ENCODE results near the gene WDR73.
A peak's percentile ranks its signal among the peaks of the same experiment; 100 is the strongest.

The WDR73 gene

GRCh38 chr15:84681831-84682230, 27.7 kb upstream of the WDR73 start:
- FAIRE-seq (no peak), DNase-seq (ENCODE audit: insufficient read length) (no peak)
- TF ChIP-seq POLR2AphosphoS5 (IDR thresholded peaks at IDR 0.05; ENCODE audit: low read depth, low read length), result no peak
- TF ChIP-seq TAF1 (IDR thresholded peaks at IDR 0.05; ENCODE audit: borderline replicate concordance, low read depth, low read length), result no peak
- no peak for TF ChIP-seq POLR2A (IDR thresholded peaks at IDR 0.05; ENCODE audit: low read depth, low read length)

DNA sequence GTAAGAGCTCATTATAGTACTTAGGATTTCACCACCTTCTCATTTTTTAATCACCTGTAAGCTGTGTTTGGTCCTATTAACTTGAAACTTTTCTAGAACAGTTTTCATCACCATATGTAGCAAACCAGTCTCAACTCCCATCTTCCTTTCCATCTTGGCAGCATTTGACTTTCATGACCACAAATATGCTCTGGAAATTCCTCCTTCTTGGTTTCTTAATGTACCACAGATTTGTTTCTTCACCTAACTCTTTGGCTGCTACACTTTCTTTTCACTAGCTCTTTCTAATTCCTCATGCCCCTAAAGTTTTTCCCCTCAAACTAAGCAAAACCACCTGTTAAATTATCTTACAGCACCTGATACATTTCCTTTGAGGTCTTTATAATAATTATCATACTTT, 17.1 kb upstream of the WDR73 start:
- FAIRE-seq, result no peak
- TF ChIP-seq TAF1 (IDR thresholded peaks at IDR 0.05; ENCODE audit: borderline replicate concordance, low read depth, low read length) (no peak), POLR2AphosphoS5 (IDR thresholded peaks at IDR 0.05; ENCODE audit: low read depth, low read length) (no peak)
- DNase-seq (ENCODE audit: insufficient read length), result no peak

GRCh38 chr15:84669726-84670125, 15.6 kb upstream of the WDR73 start:
- DNase-seq (ENCODE audit: insufficient read length), result no peak
- no peak for FAIRE-seq
- TF ChIP-seq POLR2A (IDR thresholded peaks at IDR 0.05; ENCODE audit: low read depth, low read length) (no peak), POLR2AphosphoS5 (IDR thresholded peaks at IDR 0.05; ENCODE audit: low read depth, low read length) (no peak), TAF1 (IDR thresholded peaks at IDR 0.05; ENCODE audit: borderline replicate concordance, low read depth, low read length) (no peak)

DNA sequence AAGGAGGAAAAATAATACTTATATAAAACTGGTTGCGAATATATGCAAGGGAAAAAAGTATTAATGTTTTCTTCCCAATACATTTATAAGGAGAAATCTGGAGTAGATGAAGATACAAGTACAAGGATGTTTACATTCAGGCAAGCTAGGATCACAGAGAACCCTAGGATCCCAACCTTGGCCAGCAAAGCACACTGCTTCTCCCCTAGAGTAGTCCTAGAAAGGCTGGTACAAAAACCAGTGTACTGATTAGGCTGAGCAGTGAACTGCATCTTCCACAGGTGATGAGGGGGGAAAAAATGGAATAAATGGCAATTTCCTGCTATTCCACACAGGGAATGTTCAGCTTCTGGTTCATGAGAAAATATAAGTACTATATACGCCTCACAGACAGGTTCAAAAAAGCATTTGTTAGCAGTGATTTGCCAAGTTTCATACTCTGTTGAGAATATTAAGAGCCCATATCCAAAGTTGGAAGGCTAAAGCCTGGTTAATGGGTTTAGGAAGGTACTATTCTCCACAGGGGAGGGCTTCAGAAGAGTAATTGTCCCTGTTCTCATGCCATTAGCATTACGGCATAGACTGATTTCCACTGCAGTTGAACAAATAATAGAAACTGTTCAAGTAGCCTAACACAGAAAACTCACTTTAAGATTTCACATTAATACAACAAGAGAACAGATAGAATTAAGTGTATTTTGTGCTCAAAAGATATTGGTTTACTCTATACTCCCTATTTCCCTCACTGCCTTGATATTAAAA, 14.3 kb upstream of the WDR73 start:
- FAIRE-seq (no peak), DNase-seq (ENCODE audit: insufficient read length) (no peak)
- TF ChIP-seq POLR2A (IDR thresholded peaks at IDR 0.05; ENCODE audit: low read depth, low read length) (no peak), TAF1 (IDR thresholded peaks at IDR 0.05; ENCODE audit: borderline replicate concordance, low read depth, low read length) (no peak), POLR2AphosphoS5 (IDR thresholded peaks at IDR 0.05; ENCODE audit: low read depth, low read length) (no peak)

GRCh38 chr15:84666373-84666772, 12.3 kb upstream of the WDR73 start:
- no peak for FAIRE-seq

DNA sequence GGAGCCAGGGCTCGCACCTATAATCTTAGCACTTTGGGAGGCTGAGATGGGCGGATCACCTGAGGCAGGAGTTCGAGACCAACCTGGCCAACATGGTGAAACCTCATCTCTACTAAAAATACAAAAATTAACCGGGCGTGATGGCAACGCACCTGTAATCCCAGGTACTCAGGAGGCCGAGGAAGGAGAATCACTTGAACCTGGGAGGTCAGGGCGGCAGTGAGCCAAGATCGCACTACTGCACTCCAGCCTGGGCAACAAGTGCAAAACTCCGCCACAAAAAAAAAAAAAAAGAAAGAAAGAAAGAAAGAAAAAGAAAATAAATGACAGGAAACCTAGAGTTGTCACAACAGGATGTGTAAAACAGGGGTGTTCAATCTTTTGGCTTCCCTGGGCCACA, 6.9 kb upstream of the WDR73 start:
- FAIRE-seq, result no peak
- DNase-seq (ENCODE audit: insufficient read length), result no peak
- no peak for TF ChIP-seq POLR2AphosphoS5 (IDR thresholded peaks at IDR 0.05; ENCODE audit: low read depth, low read length)
- no peak for TF ChIP-seq POLR2A (IDR thresholded peaks at IDR 0.05; ENCODE audit: low read depth, low read length)
- TF ChIP-seq TAF1 (IDR thresholded peaks at IDR 0.05; ENCODE audit: borderline replicate concordance, low read depth, low read length), result no peak

More at GRCh38 chr15:84666373-84666772, 12.3 kb upstream of the WDR73 start:
- no peak for DNase-seq (ENCODE audit: insufficient read length)
- TF ChIP-seq POLR2AphosphoS5 (IDR thresholded peaks at IDR 0.05; ENCODE audit: low read depth, low read length), result no peak
- TF ChIP-seq TAF1 (IDR thresholded peaks at IDR 0.05; ENCODE audit: borderline replicate concordance, low read depth, low read length), result no peak
- no peak for TF ChIP-seq POLR2A (IDR thresholded peaks at IDR 0.05; ENCODE audit: low read depth, low read length)

DNA sequence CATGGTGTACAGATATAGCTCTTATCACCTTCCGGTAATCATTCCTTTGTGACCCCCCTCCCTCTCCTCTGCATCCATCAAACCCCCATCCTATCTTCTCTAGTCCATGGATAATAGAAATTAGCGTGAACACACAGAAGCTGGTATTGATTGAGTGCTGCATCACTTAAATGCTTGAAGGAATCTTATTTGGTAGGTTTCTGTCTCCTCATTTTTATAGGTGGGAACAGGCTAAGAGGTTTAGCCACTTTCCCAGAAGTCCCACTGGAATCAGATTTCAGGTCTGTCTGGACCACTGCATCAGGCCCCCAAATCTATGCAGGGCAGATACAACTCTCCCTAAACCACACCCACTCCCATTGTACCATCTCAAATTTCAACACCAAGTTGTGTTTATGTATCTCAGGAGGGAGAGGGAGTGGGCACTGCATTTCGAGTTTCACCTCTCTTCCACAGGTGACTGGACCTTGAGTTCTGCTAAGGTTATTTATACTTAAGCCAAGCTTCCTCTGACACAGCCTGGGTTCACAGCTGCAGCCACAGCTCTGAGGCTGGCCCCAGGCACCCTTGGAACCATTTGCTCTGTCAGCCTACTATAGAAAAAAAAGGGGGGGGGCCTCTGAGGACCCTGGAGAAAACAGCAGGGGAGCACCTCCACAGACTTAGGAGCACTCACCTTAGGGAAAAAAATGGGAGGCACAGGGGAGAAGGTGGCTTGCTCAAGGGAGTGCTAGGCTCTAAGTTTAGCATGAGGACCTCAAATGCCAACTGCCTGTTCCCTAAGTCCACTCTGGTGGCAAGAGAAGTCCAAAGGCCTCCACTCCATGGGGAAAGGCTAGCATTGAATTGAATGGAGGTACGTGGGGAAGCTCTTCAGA, 6.1 kb upstream of the WDR73 start:
- no peak for TF ChIP-seq POLR2AphosphoS5 (IDR thresholded peaks at IDR 0.05; ENCODE audit: low read depth, low read length)
- no peak for TF ChIP-seq POLR2A (IDR thresholded peaks at IDR 0.05; ENCODE audit: low read depth, low read length)
- no peak for TF ChIP-seq TAF1 (IDR thresholded peaks at IDR 0.05; ENCODE audit: borderline replicate concordance, low read depth, low read length)
- DNase-seq (ENCODE audit: insufficient read length), result no peak
- no peak for FAIRE-seq

- DNase-seq (ENCODE audit: insufficient read length) (no peak), FAIRE-seq (peak; percentile 51)
- no peak for TF ChIP-seq TAF1 (IDR thresholded peaks at IDR 0.05; ENCODE audit: borderline replicate concordance, low read depth, low read length)
- TF ChIP-seq POLR2AphosphoS5 (IDR thresholded peaks at IDR 0.05; ENCODE audit: low read depth, low read length), result no peak
- TF ChIP-seq POLR2A (IDR thresholded peaks at IDR 0.05; ENCODE audit: low read depth, low read length), result no peak
These were observed 4.8 kb upstream of the WDR73 start for GRCh38 chr15:84658788-84659411.

- DNase-seq (ENCODE audit: insufficient read length) (peak; percentile 84), FAIRE-seq (peak; percentile 61)
- TF ChIP-seq POLR2AphosphoS5 (IDR thresholded peaks at IDR 0.05; ENCODE audit: low read depth, low read length) (0 out of 2 replicates have a peak, but pooled peaks have one; percentile 18), TAF1 (IDR thresholded peaks at IDR 0.05; ENCODE audit: borderline replicate concordance, low read depth, low read length) (no peak), POLR2A (IDR thresholded peaks at IDR 0.05; ENCODE audit: low read depth, low read length) (peak; percentile 67)
These were observed 4.2 kb upstream of the WDR73 start, which contains the start of gene NMB for GRCh38 chr15:84658080-84658787. TSS of gene NMB (minus strand) at chr15:84658199. CDS start at chr15:84658152, 47 bp downstream.

- no peak for TF ChIP-seq TAF1 (IDR thresholded peaks at IDR 0.05; ENCODE audit: borderline replicate concordance, low read depth, low read length)
- no peak for TF ChIP-seq POLR2A (IDR thresholded peaks at IDR 0.05; ENCODE audit: low read depth, low read length)
- no peak for TF ChIP-seq POLR2AphosphoS5 (IDR thresholded peaks at IDR 0.05; ENCODE audit: low read depth, low read length)
- DNase-seq (ENCODE audit: insufficient read length) (no peak), FAIRE-seq (peak; percentile 69)
These were observed 3.6 kb upstream of the WDR73 start for GRCh38 chr15:84657748-84658079.

GRCh38 chr15:84656972-84657371, 2.9 kb upstream of the WDR73 start:
- DNase-seq (ENCODE audit: insufficient read length), result no peak
- TF ChIP-seq TAF1 (IDR thresholded peaks at IDR 0.05; ENCODE audit: borderline replicate concordance, low read depth, low read length), result no peak
- no peak for TF ChIP-seq POLR2A (IDR thresholded peaks at IDR 0.05; ENCODE audit: low read depth, low read length)
- TF ChIP-seq POLR2AphosphoS5 (IDR thresholded peaks at IDR 0.05; ENCODE audit: low read depth, low read length), result no peak
- FAIRE-seq, result no peak

Data from GM12892 (cell line).